NB4 (cell line): ENCODE results near the gene PALD1.

Source experiments
- DNase-seq: peaks from one replicate; pipeline ENCODE4 v3.0.0; 2010; ENCODE audit warnings: low read depth
- H3K4me3 ChIP-seq: one replicate; pipeline ENCODE4 v1.5.1; 2011; ENCODE audit warnings: mild to moderate bottlenecking, low read depth, low read length, moderate library complexity
- CTCF ChIP-seq: IDR thresholded peaks from one replicate; pipeline ENCODE4 v1.5.1; 2012; ENCODE audit warnings: low read depth, low read length
- MYC ChIP-seq: IDR thresholded peaks from 2 replicates; pipeline ENCODE4 v1.6.1; 2011; ENCODE audit warnings: low read depth, low read length
- POLR2A ChIP-seq: IDR thresholded peaks from 2 replicates; pipeline ENCODE4 v1.6.1; 2011; ENCODE audit warnings: mild to moderate bottlenecking; ENCODE audit not compliant: insufficient read length; ENCODE audit errors: extremely low read depth
- TF ChIP-seq, protein P1 (sequence below): IDR thresholded peaks from 2 replicates; pipeline ENCODE4 v1.6.1; 2011; ENCODE audit warnings: low read depth, low read length

PALD1 gene

GRCh38 chr10:70435241-70436085 is 43.1 kb upstream of the PALD1 start:
- H3K4me3 ChIP-seq: no peak overlapping the region
- TF ChIP-seq, protein P1, sequence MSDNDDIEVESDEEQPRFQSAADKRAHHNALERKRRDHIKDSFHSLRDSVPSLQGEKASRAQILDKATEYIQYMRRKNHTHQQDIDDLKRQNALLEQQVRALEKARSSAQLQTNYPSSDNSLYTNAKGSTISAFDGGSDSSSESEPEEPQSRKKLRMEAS: no peak
- TF ChIP-seq MYC: no peak
- TF ChIP-seq CTCF: no peak
- no peak for TF ChIP-seq POLR2A
- DNase-seq: no peak

GRCh38 chr10:70437721-70438120 is 40.8 kb upstream of the PALD1 start:
- no peak overlapping the region for H3K4me3 ChIP-seq
- DNase-seq: no peak
- TF ChIP-seq CTCF: no peak
- TF ChIP-seq, protein P1: no peak
- no peak for TF ChIP-seq POLR2A
- TF ChIP-seq MYC: no peak

DNA sequence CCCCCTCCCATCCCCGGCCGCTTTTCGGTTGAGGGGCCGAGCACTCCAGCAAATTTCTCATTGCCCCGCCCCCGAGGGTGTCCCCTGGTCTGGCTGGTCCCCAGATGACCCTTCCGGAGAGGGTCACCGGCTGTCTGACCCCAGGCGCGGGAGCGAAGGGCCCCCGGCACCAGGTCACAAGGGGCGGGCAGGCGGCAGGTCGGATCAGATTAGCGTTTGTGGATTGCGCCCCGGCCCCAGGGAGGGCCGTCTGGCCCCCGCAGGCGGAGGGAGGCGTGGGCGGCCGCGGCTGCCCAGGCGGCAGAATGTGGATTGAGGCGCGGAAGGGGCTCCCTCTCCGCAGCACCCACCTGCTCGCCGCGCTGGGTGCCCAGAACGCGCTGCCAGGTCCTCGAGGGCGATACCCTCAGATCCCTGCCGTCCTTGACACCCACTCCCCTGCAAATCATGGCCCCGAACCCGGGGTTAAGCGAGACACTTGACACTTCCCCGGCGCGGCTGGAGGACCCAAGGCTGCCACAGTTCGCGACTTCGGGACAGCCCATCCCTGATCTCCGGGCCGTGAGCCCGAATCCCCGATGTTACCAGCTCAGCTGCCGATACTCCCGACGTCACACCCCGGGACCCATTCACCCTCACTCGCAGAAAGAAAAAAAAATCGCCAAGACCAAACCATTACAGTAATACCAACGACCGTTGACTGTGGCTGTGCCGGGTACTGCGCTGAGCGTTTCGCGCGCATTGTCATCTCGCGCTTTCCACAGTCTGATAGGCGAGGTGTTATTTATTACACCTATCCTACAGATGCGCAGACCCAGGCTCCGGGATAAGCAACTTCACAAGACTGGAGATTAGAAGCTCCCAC is 38.0 kb upstream of the PALD1 start:
- DNase-seq: no peak
- TF ChIP-seq, protein P1: no peak
- TF ChIP-seq POLR2A (no peak), MYC (no peak), CTCF (no peak)
- no peak overlapping the region for H3K4me3 ChIP-seq

DNA sequence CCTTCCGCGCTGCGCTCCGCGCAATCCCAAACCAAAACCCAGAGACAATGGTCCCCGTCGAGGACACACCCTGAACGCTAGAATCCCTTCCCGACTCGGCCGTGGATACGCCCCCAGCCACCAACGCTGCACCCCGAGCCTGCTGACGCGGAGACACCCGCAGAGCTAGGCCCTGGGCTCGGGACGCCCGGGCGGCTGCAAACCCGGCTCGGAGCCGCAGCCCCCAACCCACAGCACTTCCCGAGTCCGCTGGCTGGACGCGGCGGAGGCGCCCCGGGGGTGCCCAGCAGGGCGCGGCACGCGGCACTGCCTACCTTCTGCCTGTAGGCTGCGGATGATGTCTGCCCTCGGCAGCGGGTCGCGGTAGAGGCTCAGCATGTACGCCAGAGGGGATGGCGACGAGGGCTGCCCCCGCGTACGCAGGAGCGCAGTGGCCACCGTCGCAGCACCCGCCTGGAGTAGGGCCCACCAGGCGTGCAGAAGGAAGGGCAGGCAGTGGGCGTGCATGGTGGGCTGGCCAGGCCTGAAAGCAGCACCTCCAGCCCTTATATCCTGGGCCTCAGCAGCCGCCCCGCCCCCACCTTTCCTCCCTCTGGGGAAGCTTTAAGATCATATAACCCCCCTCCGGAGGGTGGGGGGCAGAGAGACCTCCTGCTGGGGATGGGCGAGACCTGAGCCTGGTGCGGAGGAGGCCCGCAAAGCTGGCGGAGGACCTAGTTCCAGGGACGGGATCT is 37.2 kb upstream of the PALD1 start, which contains the start of gene NODAL:
TSS of gene NODAL (minus strand) at position 521 of the 734 bp plus-strand sequence. CDS start at position 507, 14 bp downstream.
- TF ChIP-seq POLR2A (no peak), CTCF (no peak), MYC (no peak)
- TF ChIP-seq, protein P1: no peak
- peak; percentile 42 for DNase-seq
- no peak within 1 kb of the TSS for H3K4me3 ChIP-seq

DNA sequence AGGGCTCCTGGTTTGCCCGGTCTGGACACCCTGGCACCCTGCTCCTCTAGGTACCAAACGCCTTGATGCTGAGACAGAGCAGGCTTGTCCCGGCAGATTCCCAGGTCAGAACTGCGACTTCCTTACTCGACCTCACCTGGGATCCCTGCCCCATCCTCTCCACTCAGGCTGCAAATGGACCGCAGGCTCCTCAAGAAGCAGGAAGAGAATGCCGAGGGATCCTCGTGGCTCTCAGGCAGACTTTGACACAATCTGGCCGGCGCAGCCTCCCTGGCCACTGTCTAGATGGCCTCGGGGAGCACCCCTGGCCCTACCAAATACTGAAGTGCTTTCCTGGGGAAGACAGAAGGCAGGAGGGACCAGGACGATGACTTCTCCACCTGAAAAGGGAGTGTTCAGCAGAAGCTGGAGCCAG is 36.7 kb upstream of the PALD1 start:
- TF ChIP-seq MYC: no peak
- no peak for TF ChIP-seq CTCF
- TF ChIP-seq, protein P1: no peak
- no peak for TF ChIP-seq POLR2A
- H3K4me3 ChIP-seq: no peak overlapping the region
- no peak for DNase-seq
